ENCODE data around the gene F2.

GRCh38 chr11:46674463-46675287 lies 44.3 kb upstream of the F2 start:
- TF ChIP-seq CTCF (conservative IDR thresholded peaks at IDR 0.05; ENCODE audit: low read length) = no peak
- no peak for TF ChIP-seq EZH2phosphoT487 (IDR thresholded peaks at IDR 0.05; ENCODE audit: borderline replicate concordance)

Measured in Loucy (cell line).